HepG2 (cell line): ENCODE data around the gene KCND2.

Experiments used
- ARHGAP35 ChIP-seq: sonication (generic); formaldehyde crosslinking; IDR thresholded peaks from 2 replicates; pipeline ENCODE4 v1.9.0; 2022; ENCODE audit warnings: mild to moderate bottlenecking, inconsistent platforms, moderate library complexity, missing genetic modification reagents, borderline replicate concordance
- BRCA1 ChIP-seq: sonication (generic); formaldehyde crosslinking; IDR thresholded peaks from 2 replicates; pipeline ENCODE4 v1.4.0; 2020; ENCODE audit warnings: missing genetic modification reagents
- ERF ChIP-seq: IDR thresholded peaks from 2 replicates; pipeline ENCODE4 v1.6.1; 2018; ENCODE audit warnings: missing biosample characterization, missing genetic modification reagents
- HNRNPH1 ChIP-seq: fragments of 200-400 bp; formaldehyde crosslinking; optimal IDR thresholded peaks from 2 replicates; pipeline ENCODE3; 2017; ENCODE audit warnings: mild to moderate bottlenecking, low read depth, low read length
- MAZ ChIP-seq, 2 experiments: sonication (generic) in 1 of 2; formaldehyde crosslinking in 1 of 2; IDR thresholded peaks; 2 replicates each; pipeline versions ENCODE4 v1.5.0 to v1.6.1; 2012 to 2020; ENCODE audit warnings: low read depth in 2 of 2, mild to moderate bottlenecking in 2 of 2, borderline replicate concordance in 1 of 2, improper control_type of control experiment in 1 of 2, low read length in 1 of 2, missing genetic modification reagents in 1 of 2, moderate library complexity in 1 of 2
- MXI1 ChIP-seq: IDR thresholded peaks from 3 replicates; pipeline ENCODE4 v1.6.1; 2012; ENCODE audit warnings: low read depth, low read length, inconsistent platforms, borderline replicate concordance
- PHF21A ChIP-seq: sonication (generic); formaldehyde crosslinking; IDR thresholded peaks from 2 replicates; pipeline ENCODE4 v1.5.0; 2020; ENCODE audit warnings: mild to moderate bottlenecking, missing genetic modification reagents
- POLR2AphosphoS5 ChIP-seq: IDR thresholded peaks from 2 replicates; pipeline ENCODE4 v1.6.1; 2012; ENCODE audit warnings: low read depth, low read length
- ZNF589 ChIP-seq: sonication (generic); formaldehyde crosslinking; conservative IDR thresholded peaks from 2 replicates; pipeline ENCODE4 v1.8.0; 2022; ENCODE audit warnings: mild to moderate bottlenecking, moderate library complexity, missing genetic modification reagents
- ZNF597 ChIP-seq: sonication (generic); formaldehyde crosslinking; IDR thresholded peaks from 2 replicates; pipeline ENCODE4 v1.5.0; 2020; ENCODE audit warnings: missing genetic modification reagents
- ZSCAN29 ChIP-seq: sonication (generic); formaldehyde crosslinking; conservative IDR thresholded peaks from 2 replicates; pipeline ENCODE4 v1.4.0; 2020; ENCODE audit warnings: mild to moderate bottlenecking, missing genetic modification reagents
- TF ChIP-seq, protein P1 (sequence below): sonication (generic); formaldehyde crosslinking; IDR thresholded peaks from 2 replicates; pipeline ENCODE4 v1.5.0; 2020; ENCODE audit warnings: mild to moderate bottlenecking, missing genetic modification reagents, moderate library complexity
- TF ChIP-seq, protein P2 (sequence below): sonication (generic); formaldehyde crosslinking; conservative IDR thresholded peaks from 2 replicates; pipeline ENCODE4 v1.4.0; 2020; ENCODE audit warnings: missing genetic modification reagents

DNA sequence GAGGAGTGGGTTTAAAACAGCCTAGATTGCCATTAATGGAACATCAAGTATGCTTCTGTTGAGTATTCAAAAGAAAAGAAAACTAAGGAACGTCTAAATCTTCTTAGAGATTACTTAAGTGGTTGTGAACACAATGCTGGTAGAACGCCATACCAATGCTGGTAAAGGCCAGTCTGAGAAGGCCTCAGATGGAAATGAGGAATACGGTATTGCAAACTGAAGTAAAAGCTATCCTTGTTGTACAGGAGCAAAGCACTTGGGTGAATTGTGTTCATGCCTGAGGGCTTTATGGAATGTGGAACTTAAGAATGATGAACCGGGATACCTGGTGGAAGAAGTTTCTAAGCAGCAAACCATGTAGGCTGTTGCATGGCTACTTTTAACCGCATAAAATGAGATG, 208.0 kb downstream of the KCND2 start:
- TF ChIP-seq BRCA1 (CRISPR knock-in tag) (no peak), ZSCAN29 (no peak), POLR2AphosphoS5 (no peak), MAZ (IDR thresholded peaks at IDR 0.05; ENCODE audit: borderline replicate concordance, low read depth, low read length) (no peak), MAZ (CRISPR knock-in tag; IDR thresholded peaks at IDR 0.05; ENCODE audit: low read depth) (no peak), ARHGAP35 (no peak), ERF (CRISPR knock-in tag) (no peak), ZNF597 (CRISPR knock-in tag) (no peak), HNRNPH1 (no peak), ZNF589 (CRISPR knock-in tag) (no peak), MXI1 (no peak), PHF21A (no peak)
- TF ChIP-seq, protein P1, sequence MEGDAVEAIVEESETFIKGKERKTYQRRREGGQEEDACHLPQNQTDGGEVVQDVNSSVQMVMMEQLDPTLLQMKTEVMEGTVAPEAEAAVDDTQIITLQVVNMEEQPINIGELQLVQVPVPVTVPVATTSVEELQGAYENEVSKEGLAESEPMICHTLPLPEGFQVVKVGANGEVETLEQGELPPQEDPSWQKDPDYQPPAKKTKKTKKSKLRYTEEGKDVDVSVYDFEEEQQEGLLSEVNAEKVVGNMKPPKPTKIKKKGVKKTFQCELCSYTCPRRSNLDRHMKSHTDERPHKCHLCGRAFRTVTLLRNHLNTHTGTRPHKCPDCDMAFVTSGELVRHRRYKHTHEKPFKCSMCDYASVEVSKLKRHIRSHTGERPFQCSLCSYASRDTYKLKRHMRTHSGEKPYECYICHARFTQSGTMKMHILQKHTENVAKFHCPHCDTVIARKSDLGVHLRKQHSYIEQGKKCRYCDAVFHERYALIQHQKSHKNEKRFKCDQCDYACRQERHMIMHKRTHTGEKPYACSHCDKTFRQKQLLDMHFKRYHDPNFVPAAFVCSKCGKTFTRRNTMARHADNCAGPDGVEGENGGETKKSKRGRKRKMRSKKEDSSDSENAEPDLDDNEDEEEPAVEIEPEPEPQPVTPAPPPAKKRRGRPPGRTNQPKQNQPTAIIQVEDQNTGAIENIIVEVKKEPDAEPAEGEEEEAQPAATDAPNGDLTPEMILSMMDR (CRISPR knock-in tag), result no peak
- TF ChIP-seq, protein P2, sequence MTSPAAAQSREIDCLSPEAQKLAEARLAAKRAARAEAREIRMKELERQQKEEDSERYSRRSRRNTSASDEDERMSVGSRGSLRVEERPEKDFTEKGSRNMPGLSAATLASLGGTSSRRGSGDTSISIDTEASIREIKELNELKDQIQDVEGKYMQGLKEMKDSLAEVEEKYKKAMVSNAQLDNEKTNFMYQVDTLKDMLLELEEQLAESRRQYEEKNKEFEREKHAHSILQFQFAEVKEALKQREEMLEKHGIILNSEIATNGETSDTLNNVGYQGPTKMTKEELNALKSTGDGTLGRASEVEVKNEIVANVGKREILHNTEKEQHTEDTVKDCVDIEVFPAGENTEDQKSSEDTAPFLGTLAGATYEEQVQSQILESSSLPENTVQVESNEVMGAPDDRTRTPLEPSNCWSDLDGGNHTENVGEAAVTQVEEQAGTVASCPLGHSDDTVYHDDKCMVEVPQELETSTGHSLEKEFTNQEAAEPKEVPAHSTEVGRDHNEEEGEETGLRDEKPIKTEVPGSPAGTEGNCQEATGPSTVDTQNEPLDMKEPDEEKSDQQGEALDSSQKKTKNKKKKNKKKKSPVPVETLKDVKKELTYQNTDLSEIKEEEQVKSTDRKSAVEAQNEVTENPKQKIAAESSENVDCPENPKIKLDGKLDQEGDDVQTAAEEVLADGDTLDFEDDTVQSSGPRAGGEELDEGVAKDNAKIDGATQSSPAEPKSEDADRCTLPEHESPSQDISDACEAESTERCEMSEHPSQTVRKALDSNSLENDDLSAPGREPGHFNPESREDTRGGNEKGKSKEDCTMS (CRISPR knock-in tag), result no peak
